Adrenal gland (tissue), 5 donors: ENCODE data around the gene ATG16L2.

ENCODE experiments used
- POLR2A ChIP-seq, 2 donors: fragments of 450-650 bp; IDR thresholded peaks; one replicate each; pipeline ENCODE4 v1.6.1; 2017; ENCODE audit warnings: antibody characterized with exemption in 2 of 2, mild to moderate bottlenecking in 2 of 2, moderate library complexity in 1 of 2
- TF ChIP-seq, protein P1 (sequence below), 6 experiments: fragments of 450-650 bp in 4 of 6; fragments of 200-600 bp in 2 of 6; sonication (generic) in 1 of 6; IDR thresholded peaks; 1 replicate in 5 of 6; 2 replicates in 1 of 6; pipeline versions ENCODE4 v1.5.1 to v1.8.0; 2016 to 2021; ENCODE audit warnings: antibody characterized with exemption in 6 of 6, mild to moderate bottlenecking in 2 of 6, moderate library complexity in 1 of 6
- donor health status: DM: no; HTN: no; CAD: no.

- no peak for TF ChIP-seq POLR2A (IDR thresholded peaks at IDR 0.05)
- TF ChIP-seq, protein P1, sequence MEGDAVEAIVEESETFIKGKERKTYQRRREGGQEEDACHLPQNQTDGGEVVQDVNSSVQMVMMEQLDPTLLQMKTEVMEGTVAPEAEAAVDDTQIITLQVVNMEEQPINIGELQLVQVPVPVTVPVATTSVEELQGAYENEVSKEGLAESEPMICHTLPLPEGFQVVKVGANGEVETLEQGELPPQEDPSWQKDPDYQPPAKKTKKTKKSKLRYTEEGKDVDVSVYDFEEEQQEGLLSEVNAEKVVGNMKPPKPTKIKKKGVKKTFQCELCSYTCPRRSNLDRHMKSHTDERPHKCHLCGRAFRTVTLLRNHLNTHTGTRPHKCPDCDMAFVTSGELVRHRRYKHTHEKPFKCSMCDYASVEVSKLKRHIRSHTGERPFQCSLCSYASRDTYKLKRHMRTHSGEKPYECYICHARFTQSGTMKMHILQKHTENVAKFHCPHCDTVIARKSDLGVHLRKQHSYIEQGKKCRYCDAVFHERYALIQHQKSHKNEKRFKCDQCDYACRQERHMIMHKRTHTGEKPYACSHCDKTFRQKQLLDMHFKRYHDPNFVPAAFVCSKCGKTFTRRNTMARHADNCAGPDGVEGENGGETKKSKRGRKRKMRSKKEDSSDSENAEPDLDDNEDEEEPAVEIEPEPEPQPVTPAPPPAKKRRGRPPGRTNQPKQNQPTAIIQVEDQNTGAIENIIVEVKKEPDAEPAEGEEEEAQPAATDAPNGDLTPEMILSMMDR (IDR thresholded peaks at IDR 0.05), result no peak
Measured at GRCh38 chr11:72798361-72798760, 15.8 kb upstream of the ATG16L2 start.
